H1 (cell line): Measurements from ENCODE around the gene MED10.

Source experiments
- BACH1 ChIP-seq: IDR thresholded peaks from 2 replicates; pipeline ENCODE4 v1.6.1; 2012; ENCODE audit warnings: low read length, improper control_type of control experiment
- BRCA1 ChIP-seq: IDR thresholded peaks from 2 replicates; pipeline ENCODE4 v1.6.1; 2012; ENCODE audit warnings: low read depth, low read length, improper control_type of control experiment
- CTCF ChIP-seq, 3 experiments: IDR thresholded peaks; 1 replicate in 2 of 3; 2 replicates in 1 of 3; pipeline versions ENCODE4 v1.5.1 to v1.6.1; 2011; ENCODE audit warnings: low read length in 3 of 3, mild to moderate bottlenecking in 3 of 3, inconsistent platforms in 2 of 3, low read depth in 1 of 3, moderate library complexity in 1 of 3; ENCODE audit not compliant: insufficient read depth in 1 of 3; ENCODE audit errors: control extremely low read depth in 1 of 3
- GABPA ChIP-seq: IDR thresholded peaks from 2 replicates; pipeline ENCODE4 v1.6.1; 2011; ENCODE audit warnings: mild to moderate bottlenecking, low read length, moderate library complexity, borderline replicate concordance; ENCODE audit not compliant: insufficient read depth
- MAX ChIP-seq: IDR thresholded peaks from 2 replicates; pipeline ENCODE4 v1.6.1; 2012; ENCODE audit warnings: inconsistent platforms
- POLR2A ChIP-seq, 2 experiments: IDR thresholded peaks; 1 replicate in 1 of 2; 2 replicates in 1 of 2; pipeline ENCODE4 v1.6.1; 2011; ENCODE audit warnings: low read depth in 2 of 2, low read length in 2 of 2, mild to moderate bottlenecking in 2 of 2; ENCODE audit errors: control extremely low read depth in 1 of 2
- RAD21 ChIP-seq, 2 experiments: IDR thresholded peaks in 1 of 2; conservative IDR thresholded peaks in 1 of 2; 2 replicates each; pipeline ENCODE4 v1.6.1; 2011; ENCODE audit warnings: low read depth in 2 of 2, low read length in 2 of 2, improper control_type of control experiment in 1 of 2, inconsistent platforms in 1 of 2, mild to moderate bottlenecking in 1 of 2, moderate library complexity in 1 of 2
- RFX5 ChIP-seq: IDR thresholded peaks from 2 replicates; pipeline ENCODE4 v1.6.1; 2011; ENCODE audit warnings: low read depth, low read length, improper control_type of control experiment, borderline replicate concordance

GRCh38 chr5:6383376-6383775 lies 5.0 kb upstream of the MED10 start:
- no peak for TF ChIP-seq POLR2A (IDR thresholded peaks at IDR 0.05; ENCODE audit: control extremely low read depth in 1 of 2, low read depth in 2 of 2, low read length in 2 of 2)
- no peak for TF ChIP-seq GABPA
- TF ChIP-seq RFX5: no peak
- TF ChIP-seq RAD21 (IDR thresholded peaks at IDR 0.05 in 1 of 2, conservative IDR thresholded peaks at IDR 0.05 in 1 of 2; ENCODE audit: low read depth in 2 of 2, low read length in 2 of 2): no peak
- TF ChIP-seq CTCF (IDR thresholded peaks at IDR 0.05; ENCODE audit: control extremely low read depth in 1 of 3, insufficient read depth in 1 of 3, low read depth in 1 of 3, low read length in 3 of 3): no peak
- TF ChIP-seq BACH1: no peak
- TF ChIP-seq BRCA1: no peak
- TF ChIP-seq MAX: no peak
